Astrocyte (in vitro differentiated cells and primary cell): Measurements from ENCODE around the gene CIAO2B. TPM values are rescaled to one million over a fixed set of nuclear protein-coding genes. Genes with fewer than 3 reads are reported as not detected.
"Not testable (repeated sequence)": the region's sequence is repeated elsewhere in the genome, so short reads cannot be mapped to it uniquely, and the experiment has no call there.

Experiments
- DNase-seq: peaks from one replicate; pipeline ENCODE4 v3.0.0-alpha.2; 2010; ENCODE audit warnings: low read depth
- FAIRE-seq: peaks from 2 replicates; lab custom pipeline; 2011; peaks lifted over from hg19 to GRCh38; lab: Jason Lieb, UNC
- H2AFZ ChIP-seq: 2 replicates; pipeline ENCODE4 v1.6.0; 2012; ENCODE audit warnings: low read depth, low read length, inconsistent platforms
- H3K27ac ChIP-seq: 2 replicates; pipeline ENCODE4 v1.5.1; 2011; ENCODE audit warnings: low read depth, low read length, inconsistent platforms
- H3K27me3 ChIP-seq: 2 replicates; pipeline ENCODE4 v1.6.0; 2011; ENCODE audit warnings: low read length, inconsistent platforms; ENCODE audit not compliant: insufficient read depth
- H3K36me3 ChIP-seq: 2 replicates; pipeline ENCODE4 v1.5.1; 2011; ENCODE audit warnings: low read length, inconsistent platforms; ENCODE audit not compliant: insufficient read depth
- H3K4me1 ChIP-seq: 2 replicates; pipeline ENCODE4 v1.5.1; 2011; ENCODE audit warnings: low read length, inconsistent platforms; ENCODE audit not compliant: insufficient read depth
- H3K4me2 ChIP-seq: 2 replicates; pipeline ENCODE4 v1.6.0; 2012; ENCODE audit warnings: low read length, inconsistent platforms
- H3K4me3 ChIP-seq: 2 replicates; pipeline ENCODE4 v1.5.1; 2011; ENCODE audit warnings: low read depth, mild to moderate bottlenecking, low read length, inconsistent platforms; ENCODE audit not compliant: insufficient read depth
- H3K79me2 ChIP-seq: 2 replicates; pipeline ENCODE4 v1.6.0; 2012; ENCODE audit warnings: mild to moderate bottlenecking, low read length, inconsistent platforms; ENCODE audit not compliant: insufficient read depth
- H3K9ac ChIP-seq: 2 replicates; pipeline ENCODE4 v1.6.0; 2012; ENCODE audit warnings: mild to moderate bottlenecking, low read length, inconsistent platforms
- H3K9me3 ChIP-seq: 2 replicates; pipeline ENCODE4 v1.5.1; 2012; ENCODE audit warnings: low read depth, mild to moderate bottlenecking, low read length, inconsistent platforms; ENCODE audit not compliant: insufficient read depth
- H4K20me1 ChIP-seq: 2 replicates; pipeline ENCODE4 v1.6.0; 2012; ENCODE audit warnings: low read length, inconsistent platforms; ENCODE audit not compliant: insufficient read depth
- H3K27ac Mint-ChIP-seq: one replicate; pipeline ENCODE4 v1.8.0; 2021; ENCODE audit warnings: mild to moderate bottlenecking, mixed read lengths; ENCODE audit not compliant: unreplicated experiment
- H3K27me3 Mint-ChIP-seq: one replicate; pipeline ENCODE4 v1.8.0; 2021; ENCODE audit warnings: low read depth, mixed read lengths; ENCODE audit not compliant: unreplicated experiment
- H3K36me3 Mint-ChIP-seq: one replicate; pipeline ENCODE4 v1.8.0; 2021; ENCODE audit warnings: low read depth, mixed read lengths; ENCODE audit not compliant: unreplicated experiment
- H3K4me1 Mint-ChIP-seq: one replicate; pipeline ENCODE4 v1.8.0; 2021; ENCODE audit warnings: low read depth, mixed read lengths; ENCODE audit not compliant: unreplicated experiment
- H3K4me3 Mint-ChIP-seq: one replicate; pipeline ENCODE4 v1.8.0; 2021; ENCODE audit warnings: mild to moderate bottlenecking, moderate library complexity, mixed read lengths; ENCODE audit not compliant: unreplicated experiment
- H3K9me3 Mint-ChIP-seq: one replicate; pipeline ENCODE4 v1.8.0; 2021; ENCODE audit warnings: mild to moderate bottlenecking, mixed read lengths; ENCODE audit not compliant: unreplicated experiment
- EZH2 ChIP-seq: IDR thresholded peaks from 2 replicates; pipeline ENCODE4 v1.6.1; 2012; ENCODE audit warnings: mild to moderate bottlenecking, low read length, inconsistent platforms; ENCODE audit not compliant: insufficient read depth
- total RNA-seq: library from RNA; stranded (reverse); gene quantifications from 2 replicates; pipeline ENCODE4 v1.2.1, GENCODE V29; 2021
- TF ChIP-seq, protein P1 (sequence below): IDR thresholded peaks from 2 replicates; pipeline ENCODE4 v1.5.1; 2011; ENCODE audit warnings: low read depth, mild to moderate bottlenecking, inconsistent platforms, low read length, moderate library complexity; ENCODE audit not compliant: insufficient read depth

The CIAO2B gene
- total RNA-seq, 1 donor from 2014 or later = 75.6 TPM

DNA sequence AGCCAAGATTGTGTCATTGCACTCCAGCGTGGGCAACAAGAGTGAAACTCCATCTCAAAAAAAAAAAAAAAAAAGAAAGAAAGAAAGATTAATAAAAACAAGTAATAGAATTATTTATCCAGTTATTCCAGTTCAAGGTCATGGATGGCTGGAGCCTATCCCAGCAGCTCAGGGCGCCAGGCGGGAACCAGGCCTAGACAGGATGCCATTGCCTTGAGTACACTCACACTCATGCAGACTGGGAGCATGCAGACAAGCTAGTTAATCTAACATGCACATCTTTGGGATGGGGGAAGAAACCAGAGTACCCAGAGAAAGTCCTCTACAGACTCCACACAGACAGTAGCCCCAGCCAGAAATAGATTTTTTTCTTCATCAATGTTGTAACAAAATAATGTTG is 36.0 kb downstream of the CIAO2B start:
- no peaks in the 10 kb centered on the region for H3K27me3 ChIP-seq
- peaks cover 8% of the 10 kb centered on the region for H3K27me3 Mint-ChIP-seq
- no peak overlapping the region for H3K4me3 Mint-ChIP-seq
- no peaks in the 10 kb centered on the region for H3K36me3 ChIP-seq
- peaks cover 24% of the 10 kb centered on the region for H3K4me1 Mint-ChIP-seq
- H3K9me3 ChIP-seq = no peaks in the 10 kb centered on the region
- DNase-seq (peak; percentile 45), FAIRE-seq (no peak)
- no peak overlapping the region for H3K4me2 ChIP-seq
- no peak overlapping the region for H3K9ac ChIP-seq
- H3K79me2 ChIP-seq = no peaks in the 10 kb centered on the region
- peaks cover 12% of the 10 kb centered on the region for H3K4me1 ChIP-seq
- no peak overlapping the region for H3K27ac ChIP-seq
- no peak overlapping the region for H3K4me3 ChIP-seq
- TF ChIP-seq, protein P1, sequence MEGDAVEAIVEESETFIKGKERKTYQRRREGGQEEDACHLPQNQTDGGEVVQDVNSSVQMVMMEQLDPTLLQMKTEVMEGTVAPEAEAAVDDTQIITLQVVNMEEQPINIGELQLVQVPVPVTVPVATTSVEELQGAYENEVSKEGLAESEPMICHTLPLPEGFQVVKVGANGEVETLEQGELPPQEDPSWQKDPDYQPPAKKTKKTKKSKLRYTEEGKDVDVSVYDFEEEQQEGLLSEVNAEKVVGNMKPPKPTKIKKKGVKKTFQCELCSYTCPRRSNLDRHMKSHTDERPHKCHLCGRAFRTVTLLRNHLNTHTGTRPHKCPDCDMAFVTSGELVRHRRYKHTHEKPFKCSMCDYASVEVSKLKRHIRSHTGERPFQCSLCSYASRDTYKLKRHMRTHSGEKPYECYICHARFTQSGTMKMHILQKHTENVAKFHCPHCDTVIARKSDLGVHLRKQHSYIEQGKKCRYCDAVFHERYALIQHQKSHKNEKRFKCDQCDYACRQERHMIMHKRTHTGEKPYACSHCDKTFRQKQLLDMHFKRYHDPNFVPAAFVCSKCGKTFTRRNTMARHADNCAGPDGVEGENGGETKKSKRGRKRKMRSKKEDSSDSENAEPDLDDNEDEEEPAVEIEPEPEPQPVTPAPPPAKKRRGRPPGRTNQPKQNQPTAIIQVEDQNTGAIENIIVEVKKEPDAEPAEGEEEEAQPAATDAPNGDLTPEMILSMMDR = no peak
- TF ChIP-seq EZH2 = no peak
- H3K36me3 Mint-ChIP-seq = peaks cover 1% of the 10 kb centered on the region
- no peak overlapping the region for H3K27ac Mint-ChIP-seq
- H3K9me3 Mint-ChIP-seq = peaks cover 3% of the 10 kb centered on the region
- no peak overlapping the region for H2AFZ ChIP-seq
- no peaks in the 10 kb centered on the region for H4K20me1 ChIP-seq

DNA sequence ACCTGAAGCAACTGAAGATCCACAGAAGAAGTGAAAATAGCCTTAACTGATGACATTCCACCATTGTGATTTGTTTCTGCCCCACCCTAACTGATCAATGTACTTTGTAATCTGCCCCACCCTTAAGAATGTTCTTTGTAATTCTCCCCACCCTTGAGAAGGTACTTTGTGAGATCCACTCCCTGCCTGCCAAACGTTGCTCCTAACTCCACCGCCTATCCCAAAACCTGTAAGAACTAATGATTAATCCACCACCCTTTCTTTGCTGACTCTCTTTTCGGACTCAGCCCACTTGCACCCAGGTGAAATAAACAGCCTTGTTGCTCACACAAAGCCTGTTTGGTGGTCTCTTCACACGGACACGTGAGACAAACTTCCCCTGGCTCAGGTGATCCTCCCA is 37.5 kb downstream of the CIAO2B start:
- not testable (repeated sequence) for H3K9me3 Mint-ChIP-seq, H2AFZ ChIP-seq, H3K36me3 ChIP-seq, H4K20me1 ChIP-seq, H3K9ac ChIP-seq, DNase-seq, H3K27ac ChIP-seq, H3K4me2 ChIP-seq, FAIRE-seq, H3K4me3 Mint-ChIP-seq, H3K27me3 ChIP-seq, H3K4me3 ChIP-seq, H3K79me2 ChIP-seq, H3K36me3 Mint-ChIP-seq, H3K9me3 ChIP-seq, H3K27me3 Mint-ChIP-seq, H3K27ac Mint-ChIP-seq
- peaks cover 12% of the 10 kb centered on the region for H3K4me1 ChIP-seq
- H3K4me1 Mint-ChIP-seq = peaks cover 24% of the 10 kb centered on the region

DNA sequence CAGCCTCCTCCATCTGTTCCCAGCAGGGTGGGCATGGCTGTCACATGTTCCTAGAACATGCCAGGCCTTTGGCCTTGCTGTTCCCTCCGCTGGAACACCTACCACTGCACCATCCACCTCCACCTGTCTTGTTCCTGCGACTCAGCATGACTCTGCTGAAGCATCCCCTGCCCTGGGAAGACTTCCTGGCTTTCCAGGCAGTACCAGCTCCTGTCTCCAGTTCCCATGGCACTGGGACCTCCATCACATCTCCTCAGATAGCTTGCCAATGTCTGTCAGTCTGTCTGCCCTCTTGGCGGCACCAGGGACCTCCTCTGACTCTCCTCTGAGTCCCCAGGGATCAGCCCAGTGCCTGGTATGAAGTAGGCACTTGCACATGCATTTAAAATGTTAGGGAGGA is 38.2 kb downstream of the CIAO2B start:
- peaks cover 22% of the 10 kb centered on the region for H3K4me1 Mint-ChIP-seq
- Histone ChIP-seq H3K27me3 (no peaks in the 10 kb centered on the region), H3K9me3 (no peaks in the 10 kb centered on the region), H3K4me3 (no peak overlapping the region), H3K79me2 (no peaks in the 10 kb centered on the region), H3K4me2 (no peak overlapping the region), H2AFZ (no peak overlapping the region), H3K9ac (no peak overlapping the region), H3K27ac (no peak overlapping the region), H3K36me3 (no peaks in the 10 kb centered on the region), H4K20me1 (no peaks in the 10 kb centered on the region), H3K4me1 (peaks cover 12% of the 10 kb centered on the region)
- TF ChIP-seq EZH2 = no peak
- TF ChIP-seq, protein P1 = no peak
- H3K4me3 Mint-ChIP-seq = no peak overlapping the region
- peaks cover 7% of the 10 kb centered on the region for H3K27me3 Mint-ChIP-seq
- peaks cover 1% of the 10 kb centered on the region for H3K36me3 Mint-ChIP-seq
- FAIRE-seq (no peak), DNase-seq (no peak)
- H3K9me3 Mint-ChIP-seq = peaks cover 3% of the 10 kb centered on the region
- no peak overlapping the region for H3K27ac Mint-ChIP-seq
